Measurements from ENCODE around the gene PLTP.

GRCh38 chr20:45897289-45897688, 14.7 kb downstream of the PLTP start:
- TF ChIP-seq, protein P1, sequence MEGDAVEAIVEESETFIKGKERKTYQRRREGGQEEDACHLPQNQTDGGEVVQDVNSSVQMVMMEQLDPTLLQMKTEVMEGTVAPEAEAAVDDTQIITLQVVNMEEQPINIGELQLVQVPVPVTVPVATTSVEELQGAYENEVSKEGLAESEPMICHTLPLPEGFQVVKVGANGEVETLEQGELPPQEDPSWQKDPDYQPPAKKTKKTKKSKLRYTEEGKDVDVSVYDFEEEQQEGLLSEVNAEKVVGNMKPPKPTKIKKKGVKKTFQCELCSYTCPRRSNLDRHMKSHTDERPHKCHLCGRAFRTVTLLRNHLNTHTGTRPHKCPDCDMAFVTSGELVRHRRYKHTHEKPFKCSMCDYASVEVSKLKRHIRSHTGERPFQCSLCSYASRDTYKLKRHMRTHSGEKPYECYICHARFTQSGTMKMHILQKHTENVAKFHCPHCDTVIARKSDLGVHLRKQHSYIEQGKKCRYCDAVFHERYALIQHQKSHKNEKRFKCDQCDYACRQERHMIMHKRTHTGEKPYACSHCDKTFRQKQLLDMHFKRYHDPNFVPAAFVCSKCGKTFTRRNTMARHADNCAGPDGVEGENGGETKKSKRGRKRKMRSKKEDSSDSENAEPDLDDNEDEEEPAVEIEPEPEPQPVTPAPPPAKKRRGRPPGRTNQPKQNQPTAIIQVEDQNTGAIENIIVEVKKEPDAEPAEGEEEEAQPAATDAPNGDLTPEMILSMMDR (IDR thresholded peaks at IDR 0.05; ENCODE audit: poor library complexity, severe bottlenecking): no peak
- TF ChIP-seq POLR2AphosphoS5 (IDR thresholded peaks at IDR 0.05) (no peak), EP300 (conservative IDR thresholded peaks at IDR 0.05; ENCODE audit: poor library complexity, severe bottlenecking) (no peak), SMC3 (conservative IDR thresholded peaks at IDR 0.05; ENCODE audit: poor library complexity) (no peak), TAF1 (IDR thresholded peaks at IDR 0.05; ENCODE audit: low read depth) (no peak), EZH2 (IDR thresholded peaks at IDR 0.05; ENCODE audit: borderline replicate concordance, insufficient read depth, low read length, poor library complexity, severe bottlenecking) (no peak)

All from neural cell (in vitro differentiated cells).